K562 (cell line): ENCODE data around the gene ZNF200. TPM values are rescaled to one million over a fixed set of nuclear protein-coding genes. Genes with fewer than 3 reads are reported as not detected.

Experiments used
- ATF7 ChIP-seq: fragments of 450-650 bp; IDR thresholded peaks from 2 replicates; pipeline ENCODE4 v1.7.1; 2014; ENCODE audit warnings: mild to moderate bottlenecking, moderate library complexity
- CHD2 ChIP-seq: IDR thresholded peaks from 2 replicates; pipeline ENCODE4 v1.6.1; 2011; ENCODE audit warnings: low read depth, low read length
- ELF1 ChIP-seq: fragments of 200-800 bp; sonication (Bioruptor generic); IDR thresholded peaks from 2 replicates; pipeline ENCODE4 v1.6.1; 2016; ENCODE audit warnings: missing genetic modification characterization, missing compliant biosample characterization
- GTF2E2 ChIP-seq: fragments of 200-800 bp; sonication (Bioruptor generic); IDR thresholded peaks from 2 replicates; pipeline ENCODE4 v1.6.1; 2016; ENCODE audit warnings: missing genetic modification characterization, missing compliant biosample characterization
- LEF1 ChIP-seq: fragments of 450-650 bp; IDR thresholded peaks from 2 replicates; pipeline ENCODE4 v1.6.1; 2016; ENCODE audit warnings: mild to moderate bottlenecking
- MTA2 ChIP-seq: fragments of 450-650 bp; IDR thresholded peaks from 2 replicates; pipeline ENCODE4 v1.6.1; 2016; ENCODE audit warnings: low read depth
- NR1H2 ChIP-seq: sonication (generic); formaldehyde crosslinking; IDR thresholded peaks from 2 replicates; pipeline ENCODE4 v1.4.0; 2020; ENCODE audit warnings: mild to moderate bottlenecking, missing genetic modification reagents
- RBBP5 ChIP-seq: fragments of 200-600 bp; sonication (generic); IDR thresholded peaks from 2 replicates; pipeline ENCODE4 v1.6.1; 2012; ENCODE audit warnings: borderline replicate concordance, mild to moderate bottlenecking, low read length, control low read depth, inconsistent platforms; ENCODE audit not compliant: insufficient read depth, poor library complexity, severe bottlenecking
- RBM39 ChIP-seq: fragments of 200-400 bp; formaldehyde crosslinking; optimal IDR thresholded peaks from 2 replicates; pipeline ENCODE3; 2018; ENCODE audit warnings: low read depth, low read length
- SNRNP70 ChIP-seq: fragments of 200-400 bp; formaldehyde crosslinking; optimal IDR thresholded peaks from 2 replicates; pipeline ENCODE3; 2017; ENCODE audit warnings: low read depth, low read length
- SP1 ChIP-seq: sonication (generic); formaldehyde crosslinking; IDR thresholded peaks from 2 replicates; pipeline ENCODE4 v1.8.1; 2022; ENCODE audit warnings: mild to moderate bottlenecking, missing genetic modification reagents
- YBX1 ChIP-seq: fragments of 450-650 bp; IDR thresholded peaks from 2 replicates; pipeline ENCODE4 v1.7.1; 2016; ENCODE audit warnings: mild to moderate bottlenecking
- ZBTB8A ChIP-seq: fragments of 450-650 bp; IDR thresholded peaks from 2 replicates; pipeline ENCODE4 v1.6.1; 2018; ENCODE audit warnings: mild to moderate bottlenecking, moderate library complexity; ENCODE audit not compliant: partially characterized antibody
- ZNF143 ChIP-seq: sonication (generic); formaldehyde crosslinking; IDR thresholded peaks from 2 replicates; pipeline ENCODE4 v1.9.0; 2022; ENCODE audit warnings: mild to moderate bottlenecking, missing genetic modification reagents
- ZNF239 ChIP-seq: fragments of 250-450 bp; sonication (Bioruptor Pico); IDR thresholded peaks from 2 replicates; pipeline ENCODE4 v1.4.0; 2020; ENCODE audit warnings: mild to moderate bottlenecking
- ZNF347 ChIP-seq: fragments of 450-650 bp; formaldehyde crosslinking; IDR thresholded peaks from 2 replicates; pipeline ENCODE4 v1.4.0; 2020; ENCODE audit warnings: low read depth, mild to moderate bottlenecking, moderate library complexity
- ZNF561 ChIP-seq: fragments of 450-650 bp; formaldehyde crosslinking; conservative IDR thresholded peaks from 2 replicates; pipeline ENCODE4 v1.4.0; 2020; ENCODE audit warnings: mild to moderate bottlenecking, moderate library complexity
- polyA plus RNA-seq, 8 experiments: library from polyadenylated mRNA; depleted of rRNA in 4 of 8; stranded (reverse) in 5 of 8; unstranded in 3 of 8; fragments of >200 nt; fragmentation: Nextera tagmentation in 2 of 8; fragmentation: Illumina TruSeq in 1 of 8; extraction: Ambion mirVana in 2 of 8; extraction: Trizol in 1 of 8; gene quantifications; 2 replicates each; pipeline versions ENCODE4 v1.2.1 to v1.2.3, GENCODE V29; 2011 to 2014; ENCODE audit warnings: inconsistent platforms in 1 of 8, missing spikeins in 1 of 8
- total RNA-seq, 7 experiments: library from RNA; depleted of rRNA in 6 of 7; stranded (reverse); fragments of >200 nt in 6 of 7; fragmentation: Illumina TruSeq in 2 of 7; extraction: Trizol in 2 of 7; gene quantifications; 2 replicates each; pipeline versions ENCODE4 v1.2.1 to v1.2.3, GENCODE V29; 2011 to 2021; ENCODE audit warnings: low replicate concordance in 1 of 7
- TF ChIP-seq, protein P1 (sequence below): sonication (generic); formaldehyde crosslinking; IDR thresholded peaks from 2 replicates; pipeline ENCODE4 v1.8.0; 2022; ENCODE audit warnings: mild to moderate bottlenecking, missing genetic modification reagents
- TF ChIP-seq, protein P2 (sequence below): fragments of 200-800 bp; sonication (Bioruptor generic); IDR thresholded peaks from 2 replicates; pipeline ENCODE4 v1.6.1; 2017; ENCODE audit warnings: missing genetic modification characterization, missing compliant biosample characterization
- TF ChIP-seq, protein P3 (sequence below): fragments of 250-450 bp; sonication (Bioruptor Pico); IDR thresholded peaks from 2 replicates; pipeline ENCODE4 v1.4.0; 2020; ENCODE audit warnings: borderline replicate concordance
- TF ChIP-seq, protein P4 (sequence below): sonication (generic); formaldehyde crosslinking; IDR thresholded peaks from 2 replicates; pipeline ENCODE4 v1.5.0; 2020; ENCODE audit warnings: missing genetic modification reagents
- TF ChIP-seq, protein P5 (sequence below): fragments of 250-450 bp; sonication (Bioruptor Pico); IDR thresholded peaks from 2 replicates; pipeline ENCODE4 v1.8.0; 2022; ENCODE audit warnings: inconsistent platforms, mild to moderate bottlenecking, moderate library complexity, borderline replicate concordance

Gene ZNF200
- total and polyA plus RNA-seq, 9 of the 15 experiments (the other 6 are each of a cell fraction or from before 2014, with no cell fraction given): 4.8 to 14.5 (median 9.2) TPM

DNA sequence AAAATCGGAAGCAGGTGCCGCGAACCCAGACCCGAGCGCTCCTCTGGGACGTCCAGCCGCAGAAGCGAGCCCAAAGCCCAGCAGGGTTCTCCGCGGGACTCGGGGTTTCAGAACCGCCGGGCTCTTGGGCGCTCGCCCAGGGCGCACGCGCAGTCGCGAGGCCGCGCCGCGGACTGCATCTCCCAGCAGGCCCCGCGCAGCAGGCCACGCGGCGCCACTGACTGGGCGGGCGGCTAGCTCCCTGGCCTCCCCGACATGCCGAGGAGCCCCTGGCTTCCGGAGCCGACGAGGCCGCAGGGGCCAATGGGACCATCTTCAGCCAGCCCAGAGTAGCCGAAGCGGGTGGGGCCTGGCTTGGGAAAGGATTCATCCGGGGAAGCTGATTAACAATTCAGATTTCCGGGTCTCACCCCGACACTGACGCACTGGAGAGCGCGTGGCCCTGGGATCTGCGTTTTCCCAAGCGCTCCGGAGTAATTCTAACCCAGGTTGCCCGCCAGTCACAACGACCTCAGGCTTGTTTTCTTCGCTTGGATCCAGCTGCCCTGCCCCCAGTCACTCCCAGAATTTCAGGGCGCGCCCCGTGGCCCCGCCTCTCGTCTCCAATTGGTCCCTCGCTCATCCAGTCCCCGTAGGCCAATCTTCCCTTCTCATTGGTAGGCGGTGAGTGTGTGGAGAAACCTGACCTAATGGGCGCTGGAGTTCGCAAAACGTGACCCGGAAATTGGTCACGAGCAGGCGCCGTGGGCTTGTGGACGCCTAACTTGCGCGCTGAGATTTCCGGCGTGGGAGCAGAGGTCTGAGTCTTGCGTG is 48.0 kb upstream of the ZNF200 start, which contains the start of gene ZNF263 (continued):
- TF ChIP-seq, protein P1, sequence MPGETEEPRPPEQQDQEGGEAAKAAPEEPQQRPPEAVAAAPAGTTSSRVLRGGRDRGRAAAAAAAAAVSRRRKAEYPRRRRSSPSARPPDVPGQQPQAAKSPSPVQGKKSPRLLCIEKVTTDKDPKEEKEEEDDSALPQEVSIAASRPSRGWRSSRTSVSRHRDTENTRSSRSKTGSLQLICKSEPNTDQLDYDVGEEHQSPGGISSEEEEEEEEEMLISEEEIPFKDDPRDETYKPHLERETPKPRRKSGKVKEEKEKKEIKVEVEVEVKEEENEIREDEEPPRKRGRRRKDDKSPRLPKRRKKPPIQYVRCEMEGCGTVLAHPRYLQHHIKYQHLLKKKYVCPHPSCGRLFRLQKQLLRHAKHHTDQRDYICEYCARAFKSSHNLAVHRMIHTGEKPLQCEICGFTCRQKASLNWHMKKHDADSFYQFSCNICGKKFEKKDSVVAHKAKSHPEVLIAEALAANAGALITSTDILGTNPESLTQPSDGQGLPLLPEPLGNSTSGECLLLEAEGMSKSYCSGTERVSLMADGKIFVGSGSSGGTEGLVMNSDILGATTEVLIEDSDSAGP (CRISPR knock-in tag): no peak
- TF ChIP-seq SNRNP70: no peak
- TF ChIP-seq GTF2E2 (tag): peak; percentile 53; the same call in 1 of the 2 replicates
- TF ChIP-seq ZNF143 (CRISPR knock-in tag): peak; percentile 92
- peak; percentile 86; the same call in 1 of the 2 replicates for TF ChIP-seq LEF1
- no peak for TF ChIP-seq ZNF239 (CRISPR knock-in tag)
- TF ChIP-seq, protein P2, sequence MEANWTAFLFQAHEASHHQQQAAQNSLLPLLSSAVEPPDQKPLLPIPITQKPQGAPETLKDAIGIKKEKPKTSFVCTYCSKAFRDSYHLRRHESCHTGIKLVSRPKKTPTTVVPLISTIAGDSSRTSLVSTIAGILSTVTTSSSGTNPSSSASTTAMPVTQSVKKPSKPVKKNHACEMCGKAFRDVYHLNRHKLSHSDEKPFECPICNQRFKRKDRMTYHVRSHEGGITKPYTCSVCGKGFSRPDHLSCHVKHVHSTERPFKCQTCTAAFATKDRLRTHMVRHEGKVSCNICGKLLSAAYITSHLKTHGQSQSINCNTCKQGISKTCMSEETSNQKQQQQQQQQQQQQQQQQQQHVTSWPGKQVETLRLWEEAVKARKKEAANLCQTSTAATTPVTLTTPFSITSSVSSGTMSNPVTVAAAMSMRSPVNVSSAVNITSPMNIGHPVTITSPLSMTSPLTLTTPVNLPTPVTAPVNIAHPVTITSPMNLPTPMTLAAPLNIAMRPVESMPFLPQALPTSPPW (CRISPR knock-in tag): peak; percentile 58; the same call in 1 of the 2 replicates
- TF ChIP-seq ATF7: peak; percentile 82
- TF ChIP-seq SP1 (CRISPR knock-in tag): peak; percentile 92
- TF ChIP-seq ELF1 (tag): peak; percentile 90
- 0 out of 2 replicates have a peak, but pooled peaks have one; percentile 22 for TF ChIP-seq NR1H2
- TF ChIP-seq, protein P3, sequence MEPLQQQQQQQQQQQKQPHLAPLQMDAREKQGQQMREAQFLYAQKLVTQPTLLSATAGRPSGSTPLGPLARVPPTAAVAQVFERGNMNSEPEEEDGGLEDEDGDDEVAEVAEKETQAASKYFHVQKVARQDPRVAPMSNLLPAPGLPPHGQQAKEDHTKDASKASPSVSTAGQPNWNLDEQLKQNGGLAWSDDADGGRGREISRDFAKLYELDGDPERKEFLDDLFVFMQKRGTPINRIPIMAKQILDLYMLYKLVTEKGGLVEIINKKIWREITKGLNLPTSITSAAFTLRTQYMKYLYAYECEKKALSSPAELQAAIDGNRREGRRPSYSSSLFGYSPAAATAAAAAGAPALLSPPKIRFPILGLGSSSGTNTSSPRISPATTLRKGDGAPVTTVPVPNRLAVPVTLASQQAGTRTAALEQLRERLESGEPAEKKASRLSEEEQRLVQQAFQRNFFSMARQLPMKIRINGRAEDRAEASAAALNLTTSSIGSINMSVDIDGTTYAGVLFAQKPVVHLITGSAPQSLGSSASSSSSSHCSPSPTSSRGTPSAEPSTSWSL: no peak
- TF ChIP-seq YBX1: no peak
- TF ChIP-seq, protein P4, sequence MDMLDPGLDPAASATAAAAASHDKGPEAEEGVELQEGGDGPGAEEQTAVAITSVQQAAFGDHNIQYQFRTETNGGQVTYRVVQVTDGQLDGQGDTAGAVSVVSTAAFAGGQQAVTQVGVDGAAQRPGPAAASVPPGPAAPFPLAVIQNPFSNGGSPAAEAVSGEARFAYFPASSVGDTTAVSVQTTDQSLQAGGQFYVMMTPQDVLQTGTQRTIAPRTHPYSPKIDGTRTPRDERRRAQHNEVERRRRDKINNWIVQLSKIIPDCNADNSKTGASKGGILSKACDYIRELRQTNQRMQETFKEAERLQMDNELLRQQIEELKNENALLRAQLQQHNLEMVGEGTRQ (CRISPR knock-in tag): peak; percentile 88
- no peak for TF ChIP-seq ZNF561 (CRISPR knock-in tag)
- peak; percentile 40 for TF ChIP-seq RBBP5
- TF ChIP-seq ZNF347 (CRISPR knock-in tag): no peak
- no peak for TF ChIP-seq RBM39
- no peak for TF ChIP-seq MTA2
- no peak for TF ChIP-seq ZBTB8A
- TF ChIP-seq, protein P5, sequence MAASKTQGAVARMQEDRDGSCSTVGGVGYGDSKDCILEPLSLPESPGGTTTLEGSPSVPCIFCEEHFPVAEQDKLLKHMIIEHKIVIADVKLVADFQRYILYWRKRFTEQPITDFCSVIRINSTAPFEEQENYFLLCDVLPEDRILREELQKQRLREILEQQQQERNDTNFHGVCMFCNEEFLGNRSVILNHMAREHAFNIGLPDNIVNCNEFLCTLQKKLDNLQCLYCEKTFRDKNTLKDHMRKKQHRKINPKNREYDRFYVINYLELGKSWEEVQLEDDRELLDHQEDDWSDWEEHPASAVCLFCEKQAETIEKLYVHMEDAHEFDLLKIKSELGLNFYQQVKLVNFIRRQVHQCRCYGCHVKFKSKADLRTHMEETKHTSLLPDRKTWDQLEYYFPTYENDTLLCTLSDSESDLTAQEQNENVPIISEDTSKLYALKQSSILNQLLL: no peak
- 0 out of 2 replicates have a peak, but pooled peaks have one; percentile 27 for TF ChIP-seq CHD2
